Measurements from ENCODE around the gene ATOH1. TPM values are rescaled to one million over a fixed set of nuclear protein-coding genes. Genes with fewer than 3 reads are reported as not detected.

ATOH1 gene
- not detected for polyA plus RNA-seq

- Mint-ChIP-seq H3K27ac (no peak within 1 kb of the TSS), H3K36me3 (no peaks in the 10 kb centered on the region), H3K27me3 (peaks cover 61% of the 10 kb centered on the region), H3K4me1 (peaks cover 0 to 12% (median 9%) of the 10 kb centered on the region in 3 donors), H3K9me3 (peaks cover 0 to 7% (median 2%) of the 10 kb centered on the region in 3 donors), H3K4me3 (peak within 1 kb of the TSS; percentile 43 to 83 (median 56))
Observed at GRCh38 chr4:93828332-93828994, at the start of gene ATOH1. ATOH1 (plus strand) TSS chr4:93828753; CDS start chr4:93828927, 174 bp downstream.

GRCh38 chr4:93779228-93779627 is 49.3 kb upstream of the ATOH1 start:
- H3K36me3 Mint-ChIP-seq = no peaks in the 10 kb centered on the region
- H3K27ac Mint-ChIP-seq = no peak overlapping the region
- no peaks in the 10 kb centered on the region for H3K9me3 Mint-ChIP-seq

GRCh38 chr4:93780080-93780479 is 48.5 kb upstream of the ATOH1 start:
- Mint-ChIP-seq H3K9me3 (no peaks in the 10 kb centered on the region), H3K27ac (no peak overlapping the region), H3K27me3 (peaks cover 6% of the 10 kb centered on the region)

More at GRCh38 chr4:93779228-93779627, 49.3 kb upstream of the ATOH1 start:
- H3K27me3 Mint-ChIP-seq = peaks cover 6% of the 10 kb centered on the region
- H3K4me3 Mint-ChIP-seq = no peak overlapping the region
- H3K4me1 Mint-ChIP-seq = no peaks in the 10 kb centered on the region

GRCh38 chr4:93781198-93781597 is 47.4 kb upstream of the ATOH1 start:
- Mint-ChIP-seq H3K36me3 (no peaks in the 10 kb centered on the region), H3K4me3 (no peak overlapping the region), H3K9me3 (no peaks in the 10 kb centered on the region), H3K4me1 (no peaks in the 10 kb centered on the region), H3K27me3 (peaks cover 3% of the 10 kb centered on the region), H3K27ac (no peak overlapping the region)

More at GRCh38 chr4:93780080-93780479, 48.5 kb upstream of the ATOH1 start:
- H3K4me3 Mint-ChIP-seq = no peak overlapping the region
- H3K36me3 Mint-ChIP-seq = no peaks in the 10 kb centered on the region
- no peaks in the 10 kb centered on the region for H3K4me1 Mint-ChIP-seq

GRCh38 chr4:93786149-93786548 is 42.4 kb upstream of the ATOH1 start:
- H3K27me3 Mint-ChIP-seq = no peaks in the 10 kb centered on the region
- no peak overlapping the region for H3K4me3 Mint-ChIP-seq
- no peaks in the 10 kb centered on the region for H3K36me3 Mint-ChIP-seq
- H3K4me1 Mint-ChIP-seq = no peaks in the 10 kb centered on the region
- H3K27ac Mint-ChIP-seq = no peak overlapping the region
- H3K9me3 Mint-ChIP-seq = no peaks in the 10 kb centered on the region

- Mint-ChIP-seq H3K9me3 (no peaks in the 10 kb centered on the region), H3K4me1 (no peaks in the 10 kb centered on the region), H3K27ac (no peak overlapping the region), H3K36me3 (no peaks in the 10 kb centered on the region), H3K27me3 (no peaks in the 10 kb centered on the region), H3K4me3 (no peak overlapping the region)
Observed at GRCh38 chr4:93788712-93789111, 39.8 kb upstream of the ATOH1 start.

GRCh38 chr4:93791570-93792195 is 36.9 kb upstream of the ATOH1 start:
- H3K36me3 Mint-ChIP-seq = no peaks in the 10 kb centered on the region
- no peaks in the 10 kb centered on the region for H3K4me1 Mint-ChIP-seq
- H3K4me3 Mint-ChIP-seq = no peak overlapping the region
- H3K27ac Mint-ChIP-seq = no peak overlapping the region
- no peaks in the 10 kb centered on the region for H3K9me3 Mint-ChIP-seq
- peaks cover 2% of the 10 kb centered on the region for H3K27me3 Mint-ChIP-seq

GRCh38 chr4:93802045-93802444 is 26.5 kb upstream of the ATOH1 start:
- Mint-ChIP-seq H3K9me3 (peaks cover 0 to 2% (median 0%) of the 10 kb centered on the region in 3 donors), H3K4me3 (no peak overlapping the region), H3K36me3 (no peaks in the 10 kb centered on the region), H3K27me3 (peaks cover 1% of the 10 kb centered on the region), H3K27ac (no peak overlapping the region), H3K4me1 (peaks cover 0 to 1% (median 0%) of the 10 kb centered on the region in 3 donors)

- Mint-ChIP-seq H3K9me3 (peaks cover 0 to 6% (median 4%) of the 10 kb centered on the region in 3 donors), H3K27me3 (no peaks in the 10 kb centered on the region), H3K36me3 (peaks cover 1% of the 10 kb centered on the region), H3K4me1 (no peaks in the 10 kb centered on the region), H3K27ac (no peak overlapping the region), H3K4me3 (no peak overlapping the region)
Observed at GRCh38 chr4:93809773-93810172, 18.8 kb upstream of the ATOH1 start.

- H3K9me3 Mint-ChIP-seq = peaks cover 0 to 6% (median 4%) of the 10 kb centered on the region in 3 donors
- peaks cover 1% of the 10 kb centered on the region for H3K36me3 Mint-ChIP-seq
- no peak overlapping the region for H3K27ac Mint-ChIP-seq
- H3K27me3 Mint-ChIP-seq = no peaks in the 10 kb centered on the region
- H3K4me1 Mint-ChIP-seq = no peaks in the 10 kb centered on the region
- H3K4me3 Mint-ChIP-seq = no peak overlapping the region
Observed at GRCh38 chr4:93810340-93810992, 18.1 kb upstream of the ATOH1 start.

GRCh38 chr4:93813092-93813491 is 15.5 kb upstream of the ATOH1 start:
- peaks cover 0 to 6% (median 2%) of the 10 kb centered on the region in 3 donors for H3K9me3 Mint-ChIP-seq
- H3K4me3 Mint-ChIP-seq = no peak overlapping the region
- H3K27me3 Mint-ChIP-seq = peaks cover 1% of the 10 kb centered on the region
- H3K36me3 Mint-ChIP-seq = peaks cover 1% of the 10 kb centered on the region
- no peaks in the 10 kb centered on the region for H3K4me1 Mint-ChIP-seq
- H3K27ac Mint-ChIP-seq = no peak overlapping the region

GRCh38 chr4:93814141-93814540 is 14.4 kb upstream of the ATOH1 start:
- H3K36me3 Mint-ChIP-seq = no peaks in the 10 kb centered on the region
- peaks cover 0 to 5% (median 4%) of the 10 kb centered on the region in 3 donors for H3K9me3 Mint-ChIP-seq
- no peaks in the 10 kb centered on the region for H3K4me1 Mint-ChIP-seq
- H3K4me3 Mint-ChIP-seq = no peak overlapping the region
- H3K27ac Mint-ChIP-seq = no peak overlapping the region
- peaks cover 1% of the 10 kb centered on the region for H3K27me3 Mint-ChIP-seq

GRCh38 chr4:93814722-93815121 is 13.8 kb upstream of the ATOH1 start:
- Mint-ChIP-seq H3K36me3 (no peaks in the 10 kb centered on the region), H3K27ac (peak overlapping the region in 1 of 3 donors; percentile 26), H3K9me3 (peaks cover 0 to 5% (median 4%) of the 10 kb centered on the region in 3 donors), H3K4me3 (no peak overlapping the region), H3K27me3 (peaks cover 1% of the 10 kb centered on the region), H3K4me1 (no peaks in the 10 kb centered on the region)

GRCh38 chr4:93825551-93826216 is 2.9 kb upstream of the ATOH1 start:
- H3K27me3 Mint-ChIP-seq = peaks cover 39% of the 10 kb centered on the region
- no peak overlapping the region for H3K27ac Mint-ChIP-seq
- H3K9me3 Mint-ChIP-seq = peaks cover 0 to 2% (median 0%) of the 10 kb centered on the region in 3 donors
- peaks cover 0 to 12% (median 9%) of the 10 kb centered on the region in 3 donors for H3K4me1 Mint-ChIP-seq
- H3K4me3 Mint-ChIP-seq = no peak overlapping the region
- H3K36me3 Mint-ChIP-seq = no peaks in the 10 kb centered on the region
